ENCODE data around the gene MYO5B. TPM values are rescaled to one million over a fixed set of nuclear protein-coding genes. Genes with fewer than 3 reads are reported as not detected.

The MYO5B gene
- total RNA-seq, 1 donor from 2014 or later: under 0.01 TPM

GRCh38 chr18:49972535-49972934 is 222.4 kb downstream of the MYO5B start:
- no peak for DNase-seq (ENCODE audit: low read depth in 2 of 2)

DNA sequence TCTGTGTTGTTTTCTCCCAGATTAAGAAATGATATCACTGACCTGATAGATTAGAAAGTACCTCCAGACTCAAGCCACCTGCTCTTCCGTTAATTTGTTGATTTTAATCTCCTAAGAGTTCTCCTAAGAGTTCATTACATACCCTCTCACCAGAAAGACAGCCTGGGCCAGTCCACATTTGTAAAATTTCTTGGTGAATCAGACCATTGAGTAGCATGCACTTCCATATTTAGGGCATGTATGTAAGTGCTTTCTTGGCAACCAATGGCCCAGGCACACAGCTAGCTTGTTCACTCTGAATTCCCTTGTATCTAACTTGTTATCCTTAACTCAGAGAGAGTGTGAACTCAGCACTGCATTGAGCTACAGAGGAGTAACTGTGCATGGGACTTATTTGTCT is 223.5 kb downstream of the MYO5B start:
- DNase-seq (ENCODE audit: low read depth in 2 of 2): no peak

GRCh38 chr18:49970319-49970718 is 224.6 kb downstream of the MYO5B start:
- no peak for DNase-seq (ENCODE audit: low read depth in 2 of 2)

GRCh38 chr18:49968644-49969309 is 226.2 kb downstream of the MYO5B start:
- DNase-seq (ENCODE audit: low read depth in 2 of 2): no peak

GRCh38 chr18:49967636-49968313 is 227.2 kb downstream of the MYO5B start:
- no peak for DNase-seq (ENCODE audit: low read depth in 2 of 2)

DNA sequence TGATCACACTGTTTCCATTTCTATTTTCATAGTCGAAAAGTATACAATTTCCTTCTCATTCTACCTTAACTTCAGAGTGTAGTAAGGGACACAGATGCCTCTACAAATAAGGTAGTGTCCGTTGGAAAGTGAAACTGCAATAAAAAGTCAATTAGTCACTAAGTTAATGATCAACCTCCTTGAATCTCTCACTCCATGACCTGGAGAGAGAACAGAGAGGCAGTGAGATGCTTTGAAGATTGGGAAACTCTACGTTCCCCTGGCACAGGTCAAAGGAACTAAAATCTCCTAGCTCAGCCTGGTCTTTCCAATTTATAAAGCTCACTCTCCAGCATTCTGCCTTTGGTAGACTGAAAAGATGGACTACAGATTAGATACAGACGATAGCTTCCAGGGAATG is 227.8 kb downstream of the MYO5B start:
- no peak for DNase-seq (ENCODE audit: low read depth in 2 of 2)

DNA sequence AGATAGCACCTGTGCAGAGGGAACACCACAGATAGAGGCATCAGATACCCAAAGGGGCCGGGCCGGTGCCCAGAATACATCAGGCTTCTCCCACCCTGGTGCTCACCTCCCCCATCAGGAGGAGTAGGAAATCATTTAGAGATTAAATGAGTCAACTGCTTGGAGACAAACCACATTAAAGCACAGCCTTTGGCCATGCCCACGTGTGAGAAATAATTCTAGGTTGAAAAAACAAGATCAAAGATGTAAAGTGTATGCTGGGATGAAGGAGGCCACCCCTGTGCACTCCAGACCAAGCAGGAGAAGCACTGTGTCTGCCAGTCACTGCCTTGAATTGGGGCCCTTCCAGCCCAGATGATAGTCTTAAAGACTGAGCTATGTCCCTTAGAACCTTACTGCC is 228.9 kb downstream of the MYO5B start:
- DNase-seq (ENCODE audit: low read depth in 2 of 2): no peak

GRCh38 chr18:49963217-49963616 is 231.7 kb downstream of the MYO5B start:
- DNase-seq (ENCODE audit: low read depth in 2 of 2): no peak

GRCh38 chr18:49961271-49961670 is 233.7 kb downstream of the MYO5B start:
- no peak for DNase-seq (ENCODE audit: low read depth in 2 of 2)

DNA sequence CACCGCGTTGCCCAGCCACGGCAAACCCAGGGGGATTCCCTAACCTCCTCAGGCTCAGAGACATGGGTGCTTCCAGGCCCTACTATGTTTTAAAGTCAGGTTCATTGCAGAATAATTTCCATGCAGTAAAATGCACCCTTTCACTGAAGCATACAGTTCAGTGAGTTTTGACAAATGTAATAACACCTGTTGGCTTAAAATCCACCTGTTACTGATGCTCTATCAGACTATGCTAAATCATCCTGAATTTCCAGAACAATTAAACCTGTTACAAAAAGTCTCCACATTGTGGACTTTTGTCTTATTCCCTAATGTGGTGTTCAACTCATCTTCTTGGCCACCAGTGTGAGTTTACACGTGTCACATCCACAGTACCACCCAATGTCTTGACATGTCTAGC is 234.6 kb downstream of the MYO5B start:
- DNase-seq (ENCODE audit: low read depth in 2 of 2): no peak

GRCh38 chr18:49959176-49959575 is 235.8 kb downstream of the MYO5B start:
- no peak for DNase-seq (ENCODE audit: low read depth in 2 of 2)

GRCh38 chr18:49955263-49955662 is 239.7 kb downstream of the MYO5B start:
- DNase-seq (ENCODE audit: low read depth in 2 of 2): no peak

DNA sequence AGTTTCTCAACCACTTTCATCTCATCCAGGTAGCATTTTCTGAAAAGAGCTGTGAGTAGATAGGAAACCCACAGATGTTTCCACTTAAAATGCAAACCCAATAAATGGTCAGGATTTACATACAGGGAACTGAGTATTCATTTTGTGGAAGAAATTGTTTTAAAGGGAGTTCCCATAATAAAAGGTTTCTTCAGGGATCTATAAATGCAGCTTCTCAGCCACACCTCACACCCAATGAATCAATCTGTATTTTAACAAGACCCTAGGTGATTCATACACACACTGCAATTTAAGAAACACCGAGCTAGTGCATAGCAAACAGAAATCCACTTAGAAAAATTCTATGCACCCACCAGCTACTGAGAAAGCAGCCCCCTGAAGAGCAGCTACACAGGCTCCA is 241.6 kb downstream of the MYO5B start:
- DNase-seq (ENCODE audit: low read depth in 2 of 2): no peak

GRCh38 chr18:49949951-49950395 is 245.0 kb downstream of the MYO5B start:
- DNase-seq (ENCODE audit: low read depth in 2 of 2): no peak

DNA sequence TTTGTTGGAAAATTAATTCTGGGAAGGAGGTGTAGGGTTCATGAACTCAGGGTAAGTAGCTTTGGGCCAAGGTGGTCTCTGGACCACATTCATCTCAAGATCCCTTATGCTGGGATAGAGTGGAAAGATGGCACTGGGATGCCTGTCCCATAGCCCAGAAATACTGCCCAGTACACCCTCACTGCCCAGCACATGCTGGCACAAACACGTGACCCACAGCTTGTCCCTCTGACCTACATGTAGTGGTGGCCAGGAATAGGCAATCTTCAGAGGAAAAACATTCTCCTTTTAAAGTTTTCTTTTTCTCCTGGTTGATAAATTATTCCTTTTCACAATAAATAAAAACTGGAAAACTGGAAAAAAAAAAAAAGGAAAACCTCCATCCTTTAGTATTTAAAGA is 246.0 kb downstream of the MYO5B start:
- DNase-seq (ENCODE audit: low read depth in 2 of 2): no peak

GRCh38 chr18:49944663-49945062 is 250.3 kb downstream of the MYO5B start:
- no peak for DNase-seq (ENCODE audit: low read depth in 2 of 2)

DNA sequence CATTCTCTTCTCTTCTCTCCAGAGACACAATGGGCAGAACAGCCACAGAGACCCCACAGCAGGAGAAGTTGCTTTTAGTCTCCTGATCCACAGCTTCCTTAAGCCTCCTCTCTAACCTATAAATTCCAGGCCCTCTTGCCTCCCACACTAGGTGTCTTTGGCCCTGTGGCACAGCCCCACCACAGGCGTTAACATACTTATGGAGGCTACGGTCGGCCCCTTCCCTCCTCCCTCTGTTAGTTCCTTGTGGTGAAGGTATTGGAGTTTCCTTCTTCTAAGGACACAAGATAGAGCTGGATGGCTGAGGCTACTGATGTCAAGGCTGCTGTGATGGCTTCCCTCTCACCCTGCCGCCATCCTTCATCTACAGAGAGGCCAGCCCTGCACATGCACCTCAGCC is 258.1 kb downstream of the MYO5B start:
- DNase-seq (ENCODE audit: low read depth in 2 of 2): no peak

DNA sequence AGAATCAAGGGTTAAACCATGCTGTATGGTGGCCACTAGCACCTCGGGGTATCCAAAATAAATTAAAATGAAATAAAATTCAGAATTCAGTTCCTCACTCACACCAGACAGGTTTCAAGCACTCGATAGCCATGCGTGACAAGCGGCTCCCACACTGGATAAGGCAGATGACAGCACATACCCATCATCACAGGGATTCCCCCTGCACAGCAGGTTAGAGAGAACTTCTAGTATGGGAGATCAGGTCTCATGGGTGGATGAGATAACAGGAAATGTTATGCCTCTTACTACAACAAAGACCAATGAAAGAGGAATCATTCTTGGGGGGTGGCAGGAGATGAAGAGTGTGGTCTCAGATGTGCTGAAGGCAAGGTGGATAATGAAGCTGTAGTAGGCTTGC is 259.7 kb downstream of the MYO5B start:
- DNase-seq (ENCODE audit: low read depth in 2 of 2): no peak

GRCh38 chr18:49934457-49934856 is 260.5 kb downstream of the MYO5B start:
- peak in 1 of 2 donors; percentile 30 for DNase-seq (ENCODE audit: low read depth in 2 of 2)

DNA sequence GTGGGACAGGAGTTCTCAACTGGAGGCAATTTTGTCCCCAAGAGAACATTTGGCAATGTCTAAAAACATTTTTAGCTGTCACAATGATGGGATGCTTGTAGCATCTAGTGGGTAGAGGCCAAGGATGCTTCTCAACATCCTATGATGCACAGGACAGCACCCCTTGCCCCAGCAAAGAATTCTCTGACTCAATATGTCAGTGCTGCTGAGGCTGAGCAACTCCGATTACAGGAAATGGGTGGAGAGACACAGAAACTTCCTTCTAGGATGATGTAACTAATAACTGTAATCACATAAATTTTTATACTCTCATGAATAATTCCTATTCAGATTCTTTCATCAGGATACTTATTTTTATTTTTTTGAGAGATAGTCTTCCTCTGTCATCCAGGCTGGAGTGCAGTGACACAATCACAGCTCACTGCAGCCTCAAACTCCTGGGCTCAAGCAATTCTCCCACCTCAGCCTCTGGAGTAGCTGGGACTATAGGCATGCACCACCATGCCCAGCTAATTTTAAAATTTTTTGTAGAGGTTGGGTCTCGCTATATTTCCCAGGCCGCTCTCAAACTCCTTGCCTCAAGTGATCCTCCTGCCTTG is 261.3 kb downstream of the MYO5B start:
- DNase-seq (ENCODE audit: low read depth in 2 of 2): peak in 1 of 2 donors; percentile 66

- no peak for DNase-seq (ENCODE audit: low read depth in 2 of 2)
Observed at GRCh38 chr18:49931760-49932159, 263.2 kb downstream of the MYO5B start.

DNA sequence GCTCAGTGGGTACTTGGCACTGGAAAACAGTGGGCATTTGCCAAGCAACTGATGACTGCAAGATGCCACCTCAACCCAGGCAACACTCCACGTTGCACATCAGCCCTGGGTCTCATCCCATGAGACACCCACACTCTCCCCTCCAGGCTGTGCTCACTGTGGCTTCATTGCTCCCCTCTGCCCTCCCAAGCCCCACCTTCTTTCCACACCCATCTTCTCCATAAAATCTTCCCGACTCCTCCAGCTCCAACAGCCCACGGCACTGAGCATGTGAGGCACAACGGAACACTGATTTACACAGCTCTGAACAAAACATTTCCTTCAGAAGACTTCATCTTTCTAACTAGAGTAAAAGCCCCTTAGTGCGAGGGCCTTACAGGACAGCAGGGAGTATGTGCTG is 263.8 kb downstream of the MYO5B start:
- no peak for DNase-seq (ENCODE audit: low read depth in 2 of 2)
